Measurements from ENCODE around the gene DIRAS2.

Gene DIRAS2

DNA sequence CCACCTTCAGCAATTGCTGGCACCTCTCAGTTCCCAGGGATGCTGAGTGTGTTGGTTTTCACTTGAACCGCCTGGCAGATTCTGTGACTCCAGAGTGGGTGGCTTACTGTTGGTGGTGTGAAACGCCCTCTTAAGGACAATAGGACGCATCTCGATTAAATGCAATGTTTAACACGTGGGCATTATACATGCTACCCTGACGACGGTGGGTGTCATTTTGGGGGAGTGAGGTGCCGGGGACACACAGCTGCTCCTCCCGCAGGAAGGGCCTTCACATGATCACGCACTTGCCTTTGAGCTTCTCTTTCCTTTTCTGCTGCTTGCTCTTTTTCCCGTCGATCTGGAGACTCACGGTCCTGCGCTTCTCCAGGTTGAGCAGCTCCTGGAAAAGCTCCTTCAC, 29.7 kb downstream of the DIRAS2 start:
- no peak for DNase-seq (ENCODE audit: low read depth in 2 of 2)

GRCh38 chr9:90611568-90611967, 31.1 kb downstream of the DIRAS2 start:
- DNase-seq (ENCODE audit: low read depth in 2 of 2): no peak

- DNase-seq (ENCODE audit: low read depth in 2 of 2): no peak
These were observed 31.5 kb downstream of the DIRAS2 start for GRCh38 chr9:90611121-90611520.

- no peak for DNase-seq (ENCODE audit: low read depth in 2 of 2)
These were observed 34.7 kb downstream of the DIRAS2 start for GRCh38 chr9:90607701-90608516.

GRCh38 chr9:90600029-90600428, 42.6 kb downstream of the DIRAS2 start:
- DNase-seq (ENCODE audit: low read depth in 2 of 2): no peak

DNA sequence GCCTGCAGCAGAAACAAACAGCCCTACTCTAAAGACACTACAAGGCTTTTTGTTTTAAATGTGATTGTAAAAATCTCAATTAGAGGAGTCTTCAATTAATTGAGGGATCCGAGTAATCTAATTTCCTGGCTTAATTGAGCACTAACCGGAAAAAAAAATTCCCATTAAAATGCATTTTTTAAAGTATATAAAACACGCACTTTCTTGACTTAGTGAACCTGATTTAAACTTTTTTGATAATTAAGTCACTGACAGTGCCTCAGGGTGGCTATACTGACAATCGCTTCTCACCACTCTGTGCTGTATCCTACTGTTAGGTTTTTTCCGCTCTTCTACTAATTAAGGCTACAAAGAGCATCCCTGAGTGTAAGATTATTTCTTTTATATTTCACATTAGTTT, 44.4 kb downstream of the DIRAS2 start:
- no peak for DNase-seq (ENCODE audit: low read depth in 2 of 2)

DNA sequence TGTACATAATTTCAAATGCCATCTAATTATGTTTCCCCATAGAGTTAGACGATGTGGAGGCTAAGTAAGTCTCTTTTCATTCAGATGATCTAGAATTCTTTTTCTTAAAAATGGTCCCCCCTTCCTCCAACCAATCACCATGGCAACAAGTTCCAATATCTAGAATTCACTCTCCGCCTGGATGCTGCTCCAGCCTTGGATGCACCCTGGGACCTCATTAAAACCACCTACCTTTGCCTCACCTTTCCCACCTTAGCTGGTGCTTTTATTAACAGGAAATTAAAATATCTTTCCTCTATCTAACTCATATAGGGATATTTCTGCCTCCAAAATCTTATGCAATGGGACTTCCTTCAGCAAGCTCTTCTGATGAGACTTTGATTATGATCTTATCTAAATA, 49.0 kb downstream of the DIRAS2 start:
- DNase-seq (ENCODE audit: low read depth in 2 of 2): no peak

DNA sequence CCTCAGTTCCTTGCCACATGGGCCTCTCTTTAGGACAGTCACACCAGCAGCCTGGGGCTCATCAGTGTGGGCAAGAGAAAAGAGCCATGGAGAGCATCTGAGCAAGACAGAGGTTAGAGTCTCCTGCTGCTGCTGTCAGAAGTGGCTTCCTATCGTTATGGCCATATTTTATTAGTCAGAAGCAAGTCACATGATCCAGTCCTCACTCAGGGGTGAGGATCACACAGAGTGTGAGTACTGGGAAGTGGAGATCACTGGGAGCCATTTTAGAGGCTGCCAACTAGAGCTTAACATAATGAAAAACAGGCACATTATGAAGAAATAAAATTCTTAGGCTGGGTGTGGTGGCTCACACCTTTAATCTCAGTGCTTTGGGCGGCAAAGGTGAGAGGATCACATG, 62.0 kb downstream of the DIRAS2 start:
- DNase-seq (ENCODE audit: low read depth in 2 of 2): no peak

DNA sequence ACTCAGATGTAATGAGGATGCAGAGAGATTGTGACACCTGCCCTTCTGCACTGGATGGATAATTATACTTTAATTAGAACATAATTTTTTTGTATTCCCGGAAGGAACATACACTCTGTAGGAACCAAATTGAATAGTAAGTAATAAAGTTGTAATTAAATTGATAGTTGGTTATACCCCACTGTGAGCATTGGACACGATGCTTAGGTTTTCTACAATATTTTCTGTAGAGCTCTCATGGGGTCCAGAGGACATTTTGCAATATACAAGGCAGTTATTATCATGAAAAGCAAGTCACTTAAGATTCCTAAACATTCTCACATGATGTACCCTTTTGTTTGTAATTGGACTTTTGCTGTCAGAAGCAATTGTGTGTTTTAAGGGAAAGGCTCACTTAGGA, 63.4 kb downstream of the DIRAS2 start:
- no peak for DNase-seq (ENCODE audit: low read depth in 2 of 2)

GRCh38 chr9:90578126-90578815, 64.4 kb downstream of the DIRAS2 start:
- no peak for DNase-seq (ENCODE audit: low read depth in 2 of 2)

DNA sequence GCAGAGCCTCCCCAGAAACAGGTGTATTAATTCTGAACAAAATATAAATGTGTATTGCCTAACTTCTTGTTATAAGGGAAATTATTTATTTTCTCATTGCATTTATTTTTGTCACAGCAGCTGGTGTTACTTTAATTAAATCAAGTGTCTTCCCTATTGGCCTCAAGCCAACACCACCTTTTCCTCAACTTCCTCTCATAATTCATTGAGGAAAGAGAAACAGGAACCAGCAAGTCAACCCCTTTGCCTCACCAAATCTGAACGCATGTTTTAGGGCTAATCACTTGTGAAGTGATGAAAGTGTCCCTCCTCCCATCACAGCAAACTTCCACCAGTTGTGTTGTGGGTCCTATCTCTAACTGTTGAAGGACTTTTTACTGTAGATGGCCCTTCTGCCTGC, 73.1 kb downstream of the DIRAS2 start:
- DNase-seq (ENCODE audit: low read depth in 2 of 2): no peak

DNA sequence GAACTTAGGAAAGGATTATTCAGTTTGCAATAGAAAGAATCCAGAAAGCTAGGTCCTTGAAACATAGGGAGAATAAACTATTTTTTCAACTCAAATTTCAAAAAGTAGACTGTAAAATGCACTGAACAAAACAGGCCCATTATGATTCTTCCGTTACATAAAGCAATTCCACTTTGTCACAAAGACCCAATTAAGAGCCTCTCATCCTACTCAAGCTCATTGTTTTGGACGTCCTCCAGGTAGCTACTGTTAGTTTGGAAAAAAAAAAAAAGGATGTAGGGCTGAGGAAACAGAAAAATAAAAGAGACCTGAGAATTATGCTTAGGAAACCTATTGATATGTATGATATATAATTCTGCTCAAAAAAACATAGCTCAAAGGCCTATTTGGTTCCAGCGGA, 74.0 kb downstream of the DIRAS2 start:
- DNase-seq (ENCODE audit: low read depth in 2 of 2): no peak

GRCh38 chr9:90562229-90562628, 80.4 kb downstream of the DIRAS2 start:
- no peak for DNase-seq (ENCODE audit: low read depth in 2 of 2)
